ENCODE data around the gene ONECUT2. TPM values are rescaled to one million over a fixed set of nuclear protein-coding genes. Genes with fewer than 3 reads are reported as not detected.

ONECUT2 gene
- total and polyA plus RNA-seq, 9 donors = under 0.01 to 0.30 (median 0.10) TPM

DNA sequence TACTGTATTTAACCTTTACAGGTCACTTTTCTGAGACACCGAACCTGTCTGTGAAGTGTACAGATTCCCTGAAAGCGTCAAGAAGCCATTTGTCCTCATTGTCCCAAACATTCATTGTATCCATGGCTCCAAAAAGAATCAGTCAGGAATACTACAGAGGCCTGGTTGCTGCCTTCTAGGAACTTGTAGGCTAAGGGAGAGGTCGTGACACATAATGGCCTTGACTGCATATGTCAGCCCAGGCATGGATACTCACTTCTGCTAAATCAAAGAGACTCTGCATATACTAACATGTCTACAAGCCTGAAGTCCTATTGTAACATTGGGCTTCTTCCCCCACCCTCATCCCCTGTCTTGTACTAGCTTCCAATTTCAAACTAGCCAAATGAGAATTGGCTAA lies 40.2 kb downstream of the ONECUT2 start:
- intact Hi-C loops (cut with DNase I) = no loop called here
- DNase-seq = no peak
- H3K4me3 ChIP-seq = no peak overlapping the region

DNA sequence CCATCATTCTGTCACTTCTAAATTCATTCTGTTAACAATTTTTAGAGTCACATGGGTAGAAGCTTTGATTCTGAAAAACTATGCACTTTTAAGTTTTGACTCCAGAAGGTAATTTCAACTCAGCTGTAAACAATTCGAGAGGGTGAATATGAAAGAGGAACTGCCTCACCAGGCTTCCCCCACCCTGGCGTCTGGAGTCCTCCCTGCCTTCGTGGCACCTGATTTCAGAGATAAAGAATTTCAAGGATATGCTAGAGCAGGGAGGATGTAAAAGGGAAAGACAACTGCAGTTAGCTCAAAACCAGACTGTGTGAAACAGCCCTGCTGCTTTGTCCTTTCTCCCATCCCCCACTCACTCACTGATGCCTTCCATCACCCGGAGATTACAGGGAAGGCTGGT lies 40.7 kb downstream of the ONECUT2 start:
- no peaks in the 10 kb centered on the region for H3K4me1 ChIP-seq (ENCODE audit: insufficient read depth)
- no peak for TF ChIP-seq POLR2A (IDR thresholded peaks at IDR 0.05)
- TF ChIP-seq, protein P1, sequence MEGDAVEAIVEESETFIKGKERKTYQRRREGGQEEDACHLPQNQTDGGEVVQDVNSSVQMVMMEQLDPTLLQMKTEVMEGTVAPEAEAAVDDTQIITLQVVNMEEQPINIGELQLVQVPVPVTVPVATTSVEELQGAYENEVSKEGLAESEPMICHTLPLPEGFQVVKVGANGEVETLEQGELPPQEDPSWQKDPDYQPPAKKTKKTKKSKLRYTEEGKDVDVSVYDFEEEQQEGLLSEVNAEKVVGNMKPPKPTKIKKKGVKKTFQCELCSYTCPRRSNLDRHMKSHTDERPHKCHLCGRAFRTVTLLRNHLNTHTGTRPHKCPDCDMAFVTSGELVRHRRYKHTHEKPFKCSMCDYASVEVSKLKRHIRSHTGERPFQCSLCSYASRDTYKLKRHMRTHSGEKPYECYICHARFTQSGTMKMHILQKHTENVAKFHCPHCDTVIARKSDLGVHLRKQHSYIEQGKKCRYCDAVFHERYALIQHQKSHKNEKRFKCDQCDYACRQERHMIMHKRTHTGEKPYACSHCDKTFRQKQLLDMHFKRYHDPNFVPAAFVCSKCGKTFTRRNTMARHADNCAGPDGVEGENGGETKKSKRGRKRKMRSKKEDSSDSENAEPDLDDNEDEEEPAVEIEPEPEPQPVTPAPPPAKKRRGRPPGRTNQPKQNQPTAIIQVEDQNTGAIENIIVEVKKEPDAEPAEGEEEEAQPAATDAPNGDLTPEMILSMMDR (IDR thresholded peaks at IDR 0.05) = no peak
- TF ChIP-seq EP300 (IDR thresholded peaks at IDR 0.05) = no peak
- H3K4me3 ChIP-seq = no peak overlapping the region
- H3K27ac ChIP-seq = no peak overlapping the region
- H3K36me3 ChIP-seq = no peaks in the 10 kb centered on the region
- intact Hi-C loops (cut with DNase I) = no loop called here
- WGBS, 3 donors = 30 to 38% (median 37%) methylated on average over 4 of the region's 4 CpGs
- H3K27me3 ChIP-seq = no peaks in the 10 kb centered on the region
- DNase-seq = no peak
- no peaks in the 10 kb centered on the region for H3K9me3 ChIP-seq

More for the DNA sequence above, 40.2 kb downstream of the ONECUT2 start:
- Histone ChIP-seq H3K27ac (no peak overlapping the region), H3K9me3 (no peaks in the 10 kb centered on the region), H3K4me1 (ENCODE audit: insufficient read depth) (no peaks in the 10 kb centered on the region), H3K27me3 (no peaks in the 10 kb centered on the region), H3K36me3 (no peaks in the 10 kb centered on the region)
- WGBS, 3 donors = 72 to 91% (median 79%) methylated on average over 3 of the region's 3 CpGs
- TF ChIP-seq, protein P1 (IDR thresholded peaks at IDR 0.05) = no peak
- TF ChIP-seq POLR2A (IDR thresholded peaks at IDR 0.05) (no peak), EP300 (IDR thresholded peaks at IDR 0.05) (no peak)

DNA sequence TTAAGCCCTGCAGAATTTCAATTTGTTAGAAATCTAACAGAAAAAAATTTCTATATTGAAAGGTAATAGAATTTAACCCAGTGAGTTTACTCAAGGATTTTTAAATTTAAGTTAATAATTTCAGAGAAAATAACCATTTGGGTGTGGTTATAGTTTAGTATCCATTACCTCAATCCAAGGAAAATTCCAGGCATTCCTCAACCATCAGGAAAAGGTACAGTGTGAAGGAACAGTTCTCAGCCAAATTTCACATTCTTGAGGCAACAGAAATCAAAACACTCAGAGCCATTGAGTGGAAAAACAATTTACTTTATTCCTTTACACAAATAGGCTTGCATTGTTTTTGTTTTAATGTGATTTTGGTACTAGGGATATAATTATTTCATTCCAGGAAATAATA lies 45.6 kb downstream of the ONECUT2 start:
- no peak for TF ChIP-seq POLR2A (IDR thresholded peaks at IDR 0.05)
- TF ChIP-seq, protein P1 (IDR thresholded peaks at IDR 0.05) = no peak
- TF ChIP-seq EP300 (IDR thresholded peaks at IDR 0.05) = no peak
- Histone ChIP-seq H3K27ac (no peak overlapping the region), H3K4me1 (ENCODE audit: insufficient read depth) (no peaks in the 10 kb centered on the region), H3K4me3 (no peak overlapping the region), H3K9me3 (no peaks in the 10 kb centered on the region), H3K27me3 (no peaks in the 10 kb centered on the region), H3K36me3 (no peaks in the 10 kb centered on the region)
- intact Hi-C loops (cut with DNase I) = no loop called here
- DNase-seq = no peak

DNA sequence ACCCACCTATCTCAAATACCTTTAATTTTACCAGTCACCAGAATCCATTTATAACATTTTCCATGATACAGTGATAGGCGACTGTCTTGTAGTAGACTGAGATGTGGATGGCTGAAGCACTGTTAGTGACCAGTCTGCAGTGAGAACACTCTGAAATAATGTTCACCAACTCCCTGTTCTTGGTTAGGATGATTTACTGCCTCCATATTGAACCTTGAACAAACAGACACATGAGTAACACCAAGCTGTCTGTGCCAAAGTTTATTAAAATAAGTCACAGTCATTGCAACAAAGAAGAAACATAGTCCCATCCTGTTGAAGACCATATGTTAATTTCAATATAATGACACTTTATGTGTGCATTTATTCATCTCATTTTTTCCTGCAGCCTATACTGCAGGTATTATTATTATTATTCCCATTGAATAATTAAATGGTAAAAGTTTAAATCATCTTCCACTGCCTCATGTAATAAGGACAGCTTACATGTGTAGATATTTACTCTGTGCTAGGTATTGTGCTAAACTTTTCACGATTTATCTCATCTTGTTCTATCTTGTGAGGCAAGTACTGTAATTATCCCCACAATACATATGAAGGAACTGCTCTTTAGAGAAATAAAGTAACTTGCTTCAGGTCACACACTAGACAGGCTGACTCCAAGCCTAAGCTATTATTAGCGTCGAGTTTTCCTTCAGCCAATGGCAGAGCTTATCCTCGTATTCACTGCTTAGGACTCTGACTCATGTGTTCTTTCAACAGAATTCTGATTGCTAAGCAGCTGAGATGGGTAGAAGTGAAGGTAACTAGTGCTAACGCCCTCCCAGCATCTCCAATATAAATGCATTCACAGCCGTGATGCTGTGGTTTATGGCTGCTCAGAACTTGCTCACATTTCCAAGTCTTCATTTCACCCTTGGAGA lies 62.5 kb downstream of the ONECUT2 start:
- no peak overlapping the region for H3K4me3 ChIP-seq
- no peaks in the 10 kb centered on the region for H3K36me3 ChIP-seq
- no peak overlapping the region for H3K27ac ChIP-seq
- no peaks in the 10 kb centered on the region for H3K9me3 ChIP-seq
- no peak for DNase-seq
- TF ChIP-seq, protein P1 (IDR thresholded peaks at IDR 0.05) = no peak
- TF ChIP-seq POLR2A (IDR thresholded peaks at IDR 0.05) (no peak), EP300 (IDR thresholded peaks at IDR 0.05) (no peak)
- WGBS, 3 donors = 62 to 70% (median 66%) methylated on average over 7 of the region's 7 CpGs
- H3K27me3 ChIP-seq = no peaks in the 10 kb centered on the region
- no peaks in the 10 kb centered on the region for H3K4me1 ChIP-seq (ENCODE audit: insufficient read depth)
- intact Hi-C loops (cut with DNase I) = no loop called here

Measured in ovary (tissue), 9 donors.